HCT116 (cell line): ENCODE measurements around the gene NTRK3. TPM values are rescaled to one million over a fixed set of nuclear protein-coding genes. Genes with fewer than 3 reads are reported as not detected.

Experiments used
- ATAC-seq: fragments of 200-7000 bp; cut with Tn5 transposase; 2 replicates; pipeline ENCODE4 v1.9.1; 2020; ENCODE audit warnings: mild to moderate bottlenecking, moderate library complexity
- BruUV-seq: library from RNA; stranded (reverse); fragments of 400-500 nt; replicated peaks from 2 replicates; lab custom pipeline; 2021; lab: Mats Ljungman, UMichigan
- CTCF ChIA-PET: fragments of 300-600 bp; sonication (Branson Sonifier 250); formaldehyde crosslinking; loops from one replicate; lab custom pipeline; 2021; ENCODE audit warnings: antibody characterized with exemption; lab: Charles Lee
- POLR2A ChIA-PET: fragments of 300-600, 350-600 bp; sonication (Branson Sonifier 250); formaldehyde crosslinking; loops from one replicate; lab custom pipeline; 2021; ENCODE audit warnings: antibody characterized with exemption; lab: Charles Lee
- RAD21 ChIA-PET, 2 experiments: fragments of 300-600 bp; sonication (Branson Sonifier 250); formaldehyde crosslinking; loops; one replicate each; lab custom pipeline; 2023; ENCODE audit warnings: low total read pairs in 2 of 2; ENCODE audit not compliant: uncharacterized antibody in 2 of 2, unreplicated experiment in 2 of 2, low non-redundant PET in 1 of 2; lab: Charles Lee
- DNase-seq: peaks from one replicate; pipeline ENCODE4 v3.0.0-alpha.2; 2010; ENCODE audit warnings: low read depth, low spot score
- H2AFZ ChIP-seq: fragments of 200-600 bp; shearing (Covaris generic), sonication (generic); 2 replicates; pipeline ENCODE4 v1.6.1; 2017; ENCODE audit warnings: low read depth, mixed run types, mixed read lengths, antibody characterized with exemption, low read length; ENCODE audit not compliant: poor library complexity, severe bottlenecking
- H3K27ac ChIP-seq: 2 replicates; pipeline ENCODE4 v1.5.1; 2012; ENCODE audit warnings: low read depth, low read length
- H3K27me3 ChIP-seq: fragments of 200-600 bp; sonication (generic); 2 replicates; pipeline ENCODE4 v1.6.1; 2016; ENCODE audit warnings: mixed run types, low read length, mixed read lengths; ENCODE audit not compliant: insufficient read depth
- H3K36me3 ChIP-seq, 2 experiments: fragments of 200-500 bp in 1 of 2; fragments of 200-600 bp in 1 of 2; sonication (Bioruptor generic) in 1 of 2; sonication (generic) in 1 of 2; 2 replicates each; pipeline versions ENCODE4 v1.5.1 to v1.6.1; 2014 to 2016; ENCODE audit warnings: low read length in 2 of 2, inconsistent platforms in 1 of 2, mixed read lengths in 1 of 2, mixed run types in 1 of 2; ENCODE audit not compliant: insufficient read depth in 2 of 2, control insufficient read depth in 1 of 2
- H3K4me1 ChIP-seq, 2 experiments: fragments of 200-600 bp in 1 of 2; sonication (generic) in 1 of 2; 2 replicates each; pipeline versions ENCODE4 v1.5.1 to v1.6.1; 2012 to 2017; ENCODE audit warnings: low read length in 2 of 2, inconsistent platforms in 1 of 2, mild to moderate bottlenecking in 1 of 2, mixed read lengths in 1 of 2, mixed run types in 1 of 2, moderate library complexity in 1 of 2; ENCODE audit not compliant: insufficient read depth in 2 of 2, control insufficient read depth in 1 of 2
- H3K4me2 ChIP-seq: fragments of 200-600 bp; sonication (generic); 2 replicates; pipeline ENCODE4 v1.6.1; 2017; ENCODE audit warnings: mixed run types, low read length, mixed read lengths
- H3K4me3 ChIP-seq, 2 experiments: fragments of 200-600 bp in 1 of 2; sonication (generic) in 1 of 2; replicated peaks in 1 of 2; 2 replicates each; pipeline ENCODE4 v1.5.1; 2011 to 2016; ENCODE audit warnings: low read length in 2 of 2, control low read depth in 1 of 2, low read depth in 1 of 2, mild to moderate bottlenecking in 1 of 2, mixed read lengths in 1 of 2, mixed run types in 1 of 2
- H3K79me2 ChIP-seq: fragments of 200-600 bp; sonication (generic); 2 replicates; pipeline ENCODE4 v1.6.1; 2017; ENCODE audit warnings: mild to moderate bottlenecking, mixed run types, low read length, moderate library complexity, mixed read lengths; ENCODE audit not compliant: insufficient read depth
- H3K9ac ChIP-seq: fragments of 200-600 bp; sonication (generic); 2 replicates; pipeline ENCODE4 v1.6.1; 2016; ENCODE audit warnings: low read length, mixed read lengths
- H3K9me2 ChIP-seq: fragments of 200-600 bp; sonication (generic), shearing (Covaris generic); 2 replicates; pipeline ENCODE4 v1.6.1; 2017; ENCODE audit warnings: mixed run types, mild to moderate bottlenecking, moderate library complexity; ENCODE audit not compliant: insufficient read depth
- H3K9me3 ChIP-seq, 2 experiments: fragments of 200-500 bp in 1 of 2; fragments of 200-600 bp in 1 of 2; sonication (Bioruptor generic) in 1 of 2; sonication (generic) in 1 of 2; 2 replicates each; pipeline ENCODE4 v1.6.1; 2014 to 2017; ENCODE audit warnings: low read length in 2 of 2, mixed read lengths in 2 of 2, inconsistent platforms in 1 of 2, low read depth in 1 of 2, mild to moderate bottlenecking in 1 of 2, mixed run types in 1 of 2, moderate library complexity in 1 of 2; ENCODE audit not compliant: control insufficient read depth in 1 of 2, insufficient read depth in 1 of 2
- H4K20me1 ChIP-seq: fragments of 200-600 bp; sonication (generic), shearing (Covaris generic); 2 replicates; pipeline ENCODE4 v1.6.1; 2017; ENCODE audit warnings: mixed run types, mild to moderate bottlenecking, moderate library complexity; ENCODE audit not compliant: insufficient read depth
- ATF3 ChIP-seq: IDR thresholded peaks from 2 replicates; pipeline ENCODE4 v1.6.1; 2012
- CBX3 ChIP-seq: IDR thresholded peaks from 2 replicates; pipeline ENCODE4 v1.6.1; 2012; ENCODE audit warnings: low read depth
- CEBPB ChIP-seq: IDR thresholded peaks from 2 replicates; pipeline ENCODE4 v1.6.1; 2012; ENCODE audit warnings: low read depth
- CTCF ChIP-seq, 3 experiments: fragments of 200-600 bp in 1 of 3; sonication (generic) in 1 of 3; IDR thresholded peaks in 2 of 3; conservative IDR thresholded peaks in 1 of 3; 2 replicates each; pipeline ENCODE4 v1.5.1; 2012 to 2017; ENCODE audit warnings: low read depth in 2 of 3, low read length in 2 of 3, antibody characterized with exemption in 1 of 3, borderline replicate concordance in 1 of 3, control low read depth in 1 of 3, mild to moderate bottlenecking in 1 of 3, mixed read lengths in 1 of 3, mixed run types in 1 of 3, moderate library complexity in 1 of 3; ENCODE audit not compliant: insufficient read depth in 1 of 3
- EGR1 ChIP-seq: IDR thresholded peaks from 2 replicates; pipeline ENCODE4 v1.6.1; 2012; ENCODE audit warnings: low read depth
- ELF1 ChIP-seq: IDR thresholded peaks from 2 replicates; pipeline ENCODE4 v1.6.1; 2012; ENCODE audit warnings: low read depth, borderline replicate concordance
- EZH2phosphoT487 ChIP-seq: fragments of 200-600 bp; IDR thresholded peaks from 2 replicates; pipeline ENCODE4 v1.6.1; 2018; ENCODE audit warnings: antibody characterized with exemption, borderline replicate concordance
- MAX ChIP-seq: IDR thresholded peaks from 2 replicates; pipeline ENCODE4 v1.6.1; 2012
- POLR2AphosphoS5 ChIP-seq: IDR thresholded peaks from 2 replicates; pipeline ENCODE4 v1.6.1; 2011; ENCODE audit warnings: mild to moderate bottlenecking, low read depth, low read length, moderate library complexity
- SIN3A ChIP-seq: IDR thresholded peaks from 2 replicates; pipeline ENCODE4 v1.6.1; 2012; ENCODE audit warnings: low read depth
- SP1 ChIP-seq: IDR thresholded peaks from 2 replicates; pipeline ENCODE4 v1.6.1; 2012; ENCODE audit warnings: low read depth
- YY1 ChIP-seq: IDR thresholded peaks from 2 replicates; pipeline ENCODE4 v1.6.1; 2011; ENCODE audit warnings: low read length, low read depth, moderate library complexity, mild to moderate bottlenecking; ENCODE audit not compliant: insufficient replicate concordance; ENCODE audit errors: extremely low read depth
- ZFX ChIP-seq: fragments of 450-650 bp; IDR thresholded peaks from 2 replicates; pipeline ENCODE4 v1.6.1; 2017
- ZNF274 ChIP-seq: fragments of 200-500 bp; sonication (Bioruptor generic); IDR thresholded peaks from 2 replicates; pipeline ENCODE4 v1.6.1; 2014; ENCODE audit warnings: mild to moderate bottlenecking, low read depth, low read length, inconsistent platforms
- intact Hi-C: fragments of 100-400 bp; cut with micrococcal nuclease; formaldehyde crosslinking; loops from 2 replicates; pipeline ENCODE4 v1.10.0; 2022
- total RNA-seq: library from RNA; stranded (reverse); gene quantifications from one replicate; pipeline ENCODE4 v1.2.1, GENCODE V29; 2021; ENCODE audit not compliant: unreplicated experiment

The NTRK3 gene
- total RNA-seq, 1 experiment from 2014 or later, result not detected

GRCh38 chr15:88255087-88255483 is 1.5 kb downstream of the NTRK3 start:
- Histone ChIP-seq H3K9me2 (no peaks in the 10 kb centered on the region), H3K36me3 (no peaks in the 10 kb centered on the region), H3K9me3 (no peaks in the 10 kb centered on the region), H3K27me3 (0 out of 2 replicates have a peak, but pooled peaks cover 3% of the 10 kb centered on the region), H2AFZ (no peak overlapping the region), H3K4me3 (no peak overlapping the region), H3K9ac (no peak overlapping the region), H3K4me2 (no peak overlapping the region), H4K20me1 (no peaks in the 10 kb centered on the region), H3K79me2 (no peaks in the 10 kb centered on the region), H3K27ac (no peak overlapping the region), H3K4me1 (no peaks in the 10 kb centered on the region)
- CTCF ChIA-PET, result no interaction called here
- ATAC-seq (no peak), DNase-seq (no peak)
- TF ChIP-seq ZNF274, result no peak
- TF ChIP-seq CTCF (IDR thresholded peaks at IDR 0.05 in 2 of 3, conservative IDR thresholded peaks at IDR 0.05 in 1 of 3; ENCODE audit: borderline replicate concordance in 1 of 3, insufficient read depth in 1 of 3, low read depth in 2 of 3, low read length in 2 of 3), result no peak
- no peak for TF ChIP-seq SP1
- TF ChIP-seq YY1, result no peak
- no TSS peak for BruUV-seq
- POLR2A ChIA-PET, result no interaction called here
- intact Hi-C loops, result no loop called here
- RAD21 ChIA-PET, result no interaction called here

GRCh38 chr15:88252441-88252840 is 4.1 kb downstream of the NTRK3 start:
- Histone ChIP-seq H3K27me3 (no peaks in the 10 kb centered on the region), H3K79me2 (no peaks in the 10 kb centered on the region), H2AFZ (no peak overlapping the region), H3K9ac (no peak overlapping the region), H3K9me2 (no peaks in the 10 kb centered on the region), H4K20me1 (no peaks in the 10 kb centered on the region), H3K4me1 (no peaks in the 10 kb centered on the region), H3K4me2 (no peak overlapping the region), H3K36me3 (no peaks in the 10 kb centered on the region), H3K27ac (no peak overlapping the region), H3K9me3 (no peaks in the 10 kb centered on the region), H3K4me3 (no peak overlapping the region)
- intact Hi-C loops, result no loop called here
- POLR2A ChIA-PET, result no interaction called here
- no TSS peak for BruUV-seq
- ATAC-seq (no peak), DNase-seq (no peak)
- RAD21 ChIA-PET, result no interaction called here
- CTCF ChIA-PET, result no interaction called here
- TF ChIP-seq CTCF (IDR thresholded peaks at IDR 0.05 in 2 of 3, conservative IDR thresholded peaks at IDR 0.05 in 1 of 3; ENCODE audit: borderline replicate concordance in 1 of 3, insufficient read depth in 1 of 3, low read depth in 2 of 3, low read length in 2 of 3), result no peak
- no peak for TF ChIP-seq MAX
- TF ChIP-seq SIN3A, result no peak
- TF ChIP-seq ATF3, result no peak
- no peak for TF ChIP-seq CBX3
- no peak for TF ChIP-seq EGR1
- no peak for TF ChIP-seq CEBPB
- no peak for TF ChIP-seq EZH2phosphoT487
- TF ChIP-seq SP1, result no peak
- TF ChIP-seq YY1, result no peak
- TF ChIP-seq ELF1, result no peak
- TF ChIP-seq POLR2AphosphoS5, result no peak
- TF ChIP-seq ZNF274, result no peak
- TF ChIP-seq ZFX, result no peak
